HK-2 (cell line): ENCODE results near the gene PRR15L.
A peak's percentile ranks its signal among the peaks of the same experiment; 100 is the strongest.
"Not testable (repeated sequence)": the region's sequence is repeated elsewhere in the genome, so short reads cannot be mapped to it uniquely, and the experiment has no call there.

Experiments used
- DNase-seq: peaks from one replicate; pipeline ENCODE4 v3.0.0-alpha.2; 2018; ENCODE audit not compliant: unreplicated experiment

Gene PRR15L

DNA sequence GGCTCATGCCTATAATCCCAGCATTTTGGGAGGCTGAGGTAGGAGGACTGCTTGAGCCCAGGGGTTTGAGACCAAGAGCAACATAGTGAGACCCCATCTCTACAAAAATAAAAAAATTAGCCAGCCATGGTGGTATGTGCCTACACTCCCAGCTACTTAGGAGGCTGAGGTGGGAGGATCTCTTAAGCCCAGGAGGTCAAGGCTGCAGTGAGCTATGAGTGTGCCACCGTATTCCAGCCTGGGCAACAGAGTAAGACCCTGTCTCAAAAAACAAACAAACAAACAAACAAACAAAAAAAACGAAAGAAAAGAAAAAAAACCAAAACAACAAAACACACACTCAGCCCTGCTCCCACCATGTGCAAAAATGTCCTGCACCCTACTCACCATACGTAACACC, 22.2 kb downstream of the PRR15L start:
- not testable (repeated sequence) for DNase-seq

DNA sequence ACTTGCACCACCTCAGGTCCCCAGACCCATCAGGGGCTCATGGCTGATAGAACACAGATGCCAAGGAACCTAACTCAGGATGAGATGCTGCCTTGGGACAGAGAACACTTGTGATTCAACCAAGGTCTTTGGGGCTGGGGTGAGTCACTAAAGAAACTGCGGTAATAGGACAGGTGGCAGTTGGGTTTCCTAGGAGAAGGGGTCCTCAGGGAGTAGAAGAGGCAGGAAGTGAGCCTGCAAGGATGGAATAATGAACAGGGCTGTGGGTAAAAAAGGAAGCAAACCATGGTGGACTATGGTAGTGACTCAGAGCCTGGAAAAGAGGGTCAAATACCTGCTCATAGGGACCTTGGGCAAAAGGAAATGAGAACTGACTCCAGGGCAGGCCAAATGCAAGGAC, 22.8 kb downstream of the PRR15L start:
- peak; percentile 20 for DNase-seq

DNA sequence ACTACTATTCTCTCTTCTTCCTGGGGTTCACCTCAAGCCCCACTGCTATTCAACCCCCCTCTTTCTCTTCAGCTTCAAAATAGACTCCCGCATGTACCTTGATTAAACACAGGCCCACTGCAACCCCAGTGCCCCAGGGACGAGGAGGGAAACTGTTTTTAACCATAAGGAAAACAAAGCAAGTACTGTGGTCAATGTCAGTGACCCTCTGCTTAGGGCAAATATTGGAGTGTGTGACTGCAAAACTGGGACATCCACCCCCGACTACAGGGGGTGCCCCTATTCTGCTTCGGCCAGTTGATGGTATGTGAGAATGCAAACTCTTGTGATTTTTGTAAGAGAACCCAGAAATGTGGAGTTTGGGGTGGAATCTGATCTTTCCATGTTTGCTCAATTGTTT, 25.8 kb downstream of the PRR15L start:
- no peak for DNase-seq

DNA sequence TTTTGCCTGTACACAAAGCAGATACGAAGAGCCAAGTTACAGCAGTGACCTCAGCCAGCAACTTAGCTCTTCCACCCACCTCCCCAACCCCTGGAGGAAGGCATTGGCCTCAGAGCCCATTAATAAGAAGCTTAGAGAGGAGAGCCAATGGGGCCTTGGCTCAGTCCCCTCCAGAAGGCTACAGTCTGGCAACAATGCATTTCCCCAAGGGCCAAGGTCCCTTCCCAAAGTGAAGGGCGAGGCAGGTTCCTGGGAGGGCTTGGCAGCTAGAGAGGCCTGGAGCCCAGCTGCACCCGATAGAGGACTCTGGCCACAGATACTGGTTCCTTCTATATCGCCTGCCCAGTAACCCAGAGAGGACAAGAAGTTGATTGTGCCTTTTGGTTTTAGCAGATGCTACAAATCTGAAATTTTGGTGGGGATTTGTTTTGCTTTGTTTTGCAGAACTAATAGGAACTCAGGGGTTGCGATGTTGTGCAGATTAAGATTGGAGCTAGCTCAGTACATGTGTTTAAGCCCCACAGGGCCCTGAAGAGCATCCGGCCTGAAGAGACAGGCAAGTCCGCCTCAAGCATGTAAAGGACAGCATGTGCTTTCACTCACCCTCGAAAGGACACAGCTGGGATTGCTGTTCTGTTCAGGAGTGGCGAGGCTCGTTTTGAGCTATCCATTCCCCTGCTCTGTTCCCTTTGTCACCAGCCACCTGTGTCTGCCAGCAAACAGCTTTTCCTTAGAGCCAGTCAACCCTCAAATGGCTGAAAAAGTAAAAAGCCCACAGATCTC, 28.3 kb downstream of the PRR15L start:
- no peak for DNase-seq

DNA sequence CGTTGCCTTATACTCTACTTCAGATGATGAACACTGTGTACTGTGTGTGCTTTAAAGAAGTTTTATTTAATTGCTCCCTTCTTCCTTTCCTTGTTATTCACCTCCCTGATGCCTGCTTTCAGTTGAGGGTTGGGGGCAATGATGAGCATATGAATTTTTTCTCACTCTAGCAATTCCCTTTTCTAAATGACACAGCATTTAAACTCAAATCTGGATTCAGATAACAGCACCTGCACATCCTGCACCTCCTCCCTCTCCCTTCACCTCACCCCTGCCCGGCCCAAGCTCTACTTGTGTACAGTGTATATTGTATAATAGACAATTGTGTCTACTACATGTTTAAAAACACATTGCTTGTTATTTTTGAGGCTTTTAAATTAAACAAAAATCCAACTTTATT, 29.3 kb downstream of the PRR15L start:
- no peak for DNase-seq

DNA sequence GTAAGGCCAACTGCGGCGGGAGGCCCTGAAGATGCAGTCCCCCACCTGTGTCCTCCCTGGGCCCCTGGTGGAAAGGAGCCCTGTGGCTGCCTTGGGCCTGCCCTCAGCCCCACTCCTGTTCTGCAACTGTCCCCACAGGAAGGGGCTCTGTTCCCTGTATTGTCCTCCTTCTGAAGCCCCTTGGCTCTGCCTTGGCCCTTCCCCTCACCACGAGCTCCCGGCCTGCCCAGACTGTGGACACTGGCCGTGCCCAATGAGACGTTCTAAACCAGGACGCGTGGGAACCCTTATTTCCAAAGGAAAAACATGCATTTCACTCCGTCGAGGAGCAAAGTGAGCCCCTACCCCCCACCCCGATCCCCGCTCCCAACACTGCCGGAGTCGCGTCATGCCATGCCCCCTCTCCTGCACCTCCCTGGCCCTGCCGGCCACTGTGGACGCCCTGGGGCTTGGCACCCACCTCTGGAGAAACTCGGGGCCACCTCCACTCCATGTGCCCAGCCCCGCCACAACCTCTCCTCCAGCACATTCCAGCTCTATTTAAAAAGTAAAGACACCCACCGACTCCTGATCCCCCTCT, 29.8 kb downstream of the PRR15L start:
- no peak for DNase-seq

DNA sequence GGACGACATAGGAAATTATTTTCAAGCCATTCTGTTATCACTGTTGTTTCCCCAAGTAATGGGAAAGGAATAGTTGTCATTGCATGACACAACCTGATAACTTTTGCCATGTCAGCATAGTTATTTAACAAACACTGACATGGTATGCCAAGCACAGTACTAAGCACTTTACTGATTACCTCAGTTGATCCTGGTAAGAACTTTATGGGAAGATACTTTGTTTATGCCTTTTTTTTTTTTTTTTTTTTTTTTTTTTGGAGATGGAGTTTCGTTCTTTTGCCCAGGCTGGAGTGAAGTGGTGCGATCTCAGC, 32.0 kb downstream of the PRR15L start:
- DNase-seq = no peak

DNA sequence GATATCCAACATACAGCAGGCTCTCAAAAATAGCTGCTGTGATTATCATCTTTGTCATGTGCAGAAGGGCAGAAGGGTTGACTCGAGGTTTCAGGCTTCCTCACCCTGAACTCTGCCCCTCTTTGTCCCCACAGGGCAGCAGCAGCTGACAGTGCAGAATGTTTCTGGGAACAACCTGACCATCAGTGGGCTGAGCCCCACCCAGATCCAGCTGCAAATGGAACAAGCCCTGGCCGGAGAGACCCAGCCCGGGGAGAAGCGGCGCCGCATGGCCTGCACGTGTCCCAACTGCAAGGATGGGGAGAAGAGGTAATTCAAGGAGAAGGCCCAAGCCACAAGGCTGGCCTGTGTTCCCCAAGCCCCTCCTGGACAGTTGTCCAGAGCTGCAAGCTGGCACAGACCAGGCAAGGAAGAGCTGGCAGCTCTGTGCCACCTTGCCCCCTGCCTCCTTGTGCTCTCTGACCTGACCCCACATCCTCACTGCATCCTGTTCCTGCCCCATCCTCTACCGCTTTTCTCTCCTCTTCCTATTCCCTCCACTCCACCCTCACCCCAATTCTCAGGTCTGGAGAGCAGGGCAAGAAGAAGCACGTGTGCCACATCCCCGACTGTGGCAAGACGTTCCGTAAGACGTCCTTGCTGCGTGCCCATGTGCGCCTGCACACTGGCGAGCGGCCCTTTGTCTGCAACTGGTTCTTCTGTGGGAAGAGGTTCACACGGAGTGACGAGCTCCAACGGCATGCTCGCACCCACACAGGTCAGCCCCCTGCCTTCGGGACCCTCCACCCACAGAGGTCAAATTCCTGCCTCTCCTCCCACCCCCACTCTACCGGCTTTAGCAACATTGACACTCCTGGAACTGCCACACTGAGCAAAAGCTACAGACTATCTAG, 32.7 kb downstream of the PRR15L start:
- no peak for DNase-seq

DNA sequence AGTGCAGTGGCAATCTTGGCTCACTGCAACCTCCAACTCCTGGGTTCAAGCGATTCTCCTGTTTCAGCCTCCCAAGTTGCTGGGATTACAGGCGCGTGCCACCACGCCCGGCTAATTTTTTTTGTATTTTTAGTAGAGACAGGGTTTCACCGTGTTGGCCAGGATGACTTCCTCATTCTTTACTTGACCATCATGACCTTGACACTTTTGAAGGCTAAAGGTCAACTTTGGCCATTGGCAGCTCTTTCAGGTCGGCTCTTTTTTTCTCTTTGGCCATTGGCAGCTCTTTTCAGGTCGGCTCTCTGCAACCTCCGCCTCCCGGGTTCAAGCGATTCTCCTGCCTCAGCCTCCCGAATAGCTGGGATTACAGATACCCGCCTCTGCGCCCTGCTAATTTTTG, 37.8 kb downstream of the PRR15L start:
- DNase-seq = not testable (repeated sequence)

DNA sequence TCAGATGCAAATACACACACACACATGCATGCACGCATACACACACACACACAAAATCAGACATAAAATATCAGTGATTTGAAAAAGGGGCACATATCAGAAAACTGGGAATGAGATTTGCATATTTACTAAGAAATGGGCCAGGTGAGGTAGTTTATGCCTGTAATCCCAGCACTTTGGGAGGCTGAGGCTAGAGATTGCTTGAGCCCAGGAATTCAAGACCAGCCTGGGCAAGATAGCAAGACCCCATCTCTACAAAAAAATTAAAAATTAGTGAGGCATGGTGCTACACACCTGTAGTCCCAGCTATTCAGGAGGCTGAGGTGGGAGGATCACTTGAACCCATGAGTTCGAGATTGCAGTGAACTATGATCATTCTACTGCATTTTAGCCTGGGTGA, 38.7 kb downstream of the PRR15L start:
- no peak for DNase-seq

DNA sequence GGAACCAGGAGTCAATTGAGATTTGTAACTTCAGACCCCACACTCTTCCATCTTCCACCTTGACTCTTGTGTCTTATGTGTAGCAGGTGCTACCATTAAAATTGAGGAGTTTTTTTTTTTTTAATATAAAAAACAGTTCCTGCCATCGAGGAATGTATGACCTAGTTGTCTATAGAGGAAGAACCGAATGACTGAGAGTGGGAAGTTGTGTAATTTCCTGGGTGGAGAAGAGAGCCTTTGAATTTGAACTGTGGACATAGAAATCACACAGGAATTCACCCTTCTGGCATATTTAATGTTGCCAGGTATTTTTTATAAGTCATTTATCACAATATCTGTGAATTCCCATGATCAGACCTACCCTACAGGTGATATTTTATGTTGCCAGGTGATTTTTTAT, 39.7 kb downstream of the PRR15L start:
- no peak for DNase-seq

DNA sequence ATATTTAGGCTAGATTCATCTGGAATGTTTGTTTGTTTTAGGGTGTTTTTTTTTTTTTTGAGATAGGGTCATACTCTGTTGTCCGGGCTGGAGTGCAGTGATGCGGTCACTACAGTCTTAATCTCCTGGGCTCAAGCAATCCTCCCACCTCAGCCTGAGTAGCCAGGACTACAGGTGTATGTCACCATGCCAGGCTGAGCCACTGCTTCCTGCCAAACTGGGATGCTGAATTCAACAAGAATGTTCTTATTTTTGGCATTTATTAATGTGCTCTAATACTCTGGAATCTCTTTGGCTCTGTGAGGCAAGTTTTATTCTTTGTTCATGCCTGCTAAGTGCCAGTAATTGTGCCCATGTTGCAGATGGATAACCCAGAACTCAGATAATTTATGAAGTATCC, 40.1 kb downstream of the PRR15L start:
- DNase-seq = no peak

DNA sequence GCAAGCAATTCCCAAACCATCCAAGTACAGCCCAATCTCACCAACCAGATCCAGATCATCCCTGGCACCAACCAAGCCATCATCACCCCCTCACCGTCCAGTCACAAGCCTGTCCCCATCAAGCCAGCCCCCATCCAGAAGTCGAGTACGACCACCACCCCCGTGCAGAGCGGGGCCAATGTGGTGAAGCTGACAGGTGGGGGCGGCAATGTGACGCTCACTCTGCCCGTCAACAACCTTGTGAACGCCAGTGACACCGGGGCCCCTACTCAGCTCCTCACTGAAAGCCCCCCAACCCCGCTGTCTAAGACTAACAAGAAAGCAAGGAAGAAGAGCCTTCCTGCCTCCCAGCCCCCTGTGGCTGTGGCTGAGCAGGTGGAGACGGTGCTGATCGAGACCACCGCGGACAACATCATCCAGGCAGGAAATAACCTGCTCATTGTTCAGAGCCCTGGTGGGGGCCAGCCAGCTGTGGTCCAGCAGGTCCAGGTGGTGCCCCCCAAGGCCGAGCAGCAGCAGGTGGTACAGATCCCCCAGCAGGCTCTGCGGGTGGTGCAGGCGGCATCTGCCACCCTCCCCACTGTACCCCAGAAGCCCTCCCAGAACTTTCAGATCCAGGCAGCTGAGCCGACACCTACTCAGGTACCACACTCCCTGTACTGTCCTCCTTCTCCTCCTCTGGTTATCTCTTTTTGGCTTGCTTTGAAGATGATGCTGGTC, 41.0 kb downstream of the PRR15L start:
- DNase-seq = no peak

DNA sequence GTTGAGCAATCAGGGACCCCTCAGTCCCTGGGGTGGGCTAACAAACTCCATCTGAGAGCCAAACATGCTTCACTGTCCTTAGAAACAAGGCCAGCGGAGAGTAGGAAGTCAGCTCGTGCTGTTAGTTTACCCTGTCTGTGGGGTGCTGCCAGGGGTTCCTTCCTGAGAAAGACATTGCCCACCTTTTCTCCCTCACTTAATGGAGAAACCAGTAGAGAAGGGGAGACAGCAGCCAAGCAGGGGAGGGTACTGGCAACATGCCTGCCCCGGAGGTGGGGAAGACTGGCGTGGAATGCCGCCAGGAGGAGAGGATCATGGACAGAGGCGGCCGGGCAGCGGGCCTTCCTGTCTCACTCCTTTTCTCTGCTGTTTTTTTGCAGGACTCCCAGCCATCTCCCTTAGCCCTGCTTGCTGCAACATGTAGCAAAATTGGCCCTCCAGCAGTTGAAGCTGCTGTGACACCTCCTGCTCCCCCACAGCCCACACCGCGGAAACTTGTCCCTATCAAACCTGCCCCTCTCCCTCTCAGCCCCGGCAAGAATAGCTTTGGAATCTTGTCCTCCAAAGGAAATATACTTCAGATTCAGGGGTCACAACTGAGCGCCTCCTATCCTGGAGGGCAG, 41.8 kb downstream of the PRR15L start:
- DNase-seq = no peak

DNA sequence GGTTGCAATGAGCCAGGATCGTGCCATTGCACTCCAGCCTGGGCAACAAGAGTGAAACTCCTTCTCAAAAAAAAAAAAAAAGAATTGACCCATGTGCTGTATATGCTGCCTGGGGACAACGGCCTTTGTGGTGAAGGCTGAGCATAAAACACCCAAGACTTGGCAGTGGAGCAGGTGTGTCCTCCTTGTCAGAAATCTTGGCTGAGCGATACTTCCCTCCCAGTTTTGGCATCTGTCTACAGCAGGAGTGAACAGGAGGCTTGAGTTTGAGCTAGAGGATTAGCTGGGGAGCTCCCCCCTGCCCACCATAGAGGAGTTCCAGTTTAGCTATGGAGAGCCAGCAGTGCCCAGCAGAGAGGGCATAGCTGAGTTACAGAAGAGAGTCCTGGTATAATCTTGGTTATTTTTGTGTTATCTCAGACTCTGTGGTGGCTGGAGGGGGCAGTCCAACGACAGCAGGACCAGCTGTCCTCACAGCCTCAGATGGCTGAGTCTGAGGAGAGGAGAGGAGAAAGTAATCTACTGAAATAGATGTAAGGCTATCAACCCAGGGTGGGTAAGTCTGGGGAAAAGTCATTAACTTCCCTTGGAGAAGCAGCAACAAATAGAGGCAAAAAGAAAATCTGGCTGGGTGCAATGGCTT, 43.3 kb downstream of the PRR15L start:
- DNase-seq = no peak

DNA sequence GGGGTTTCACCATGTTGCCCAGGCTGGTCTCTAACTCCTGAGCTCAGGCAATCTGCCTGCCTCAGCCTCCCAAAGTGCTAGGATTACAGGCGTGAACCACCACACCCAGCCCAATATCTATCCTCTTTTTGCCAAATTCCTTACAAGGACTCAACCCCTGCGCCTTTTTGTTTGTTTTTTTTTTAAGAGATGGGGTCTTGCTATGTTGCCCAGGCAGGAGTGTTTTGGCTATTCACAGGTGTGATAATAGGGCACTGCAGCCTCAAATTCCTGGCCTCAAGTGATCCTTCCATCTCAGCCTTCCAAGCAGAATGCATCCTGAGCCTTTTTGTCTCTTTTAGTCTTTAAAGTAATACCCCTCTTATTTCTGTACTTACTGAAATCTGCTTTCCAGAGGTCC, 44.6 kb downstream of the PRR15L start:
- no peak for DNase-seq

DNA sequence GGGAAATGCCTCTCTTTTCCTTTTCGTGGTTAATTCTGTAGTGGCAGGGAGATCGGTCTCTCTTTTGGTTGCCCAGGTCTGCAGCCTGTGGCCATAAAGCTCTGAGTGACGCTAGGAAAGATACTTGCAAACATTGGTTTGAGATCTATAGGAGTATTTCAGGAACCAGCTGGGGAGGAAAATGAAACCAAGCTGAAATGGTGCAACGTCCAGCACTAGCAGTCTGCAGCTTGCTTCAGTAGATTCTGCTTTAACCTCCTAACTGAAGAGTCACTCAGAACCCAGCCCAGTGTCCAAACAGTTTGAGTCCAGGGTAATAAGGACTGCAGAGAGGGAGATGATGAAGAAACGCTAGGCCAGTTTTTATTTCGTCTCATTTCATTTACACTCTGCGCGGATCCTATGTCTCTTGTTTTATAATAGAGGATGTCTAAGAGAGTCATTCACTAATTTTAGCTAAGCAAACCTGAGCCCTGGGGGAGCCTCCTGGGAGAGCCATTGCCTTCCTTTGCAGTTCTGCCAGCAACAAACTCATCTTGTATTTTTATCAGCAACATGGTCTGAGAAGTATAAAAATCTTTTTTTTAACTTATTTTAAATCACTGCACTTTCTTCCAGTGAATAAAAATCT, 49.6 kb downstream of the PRR15L start:
- DNase-seq = no peak

DNA sequence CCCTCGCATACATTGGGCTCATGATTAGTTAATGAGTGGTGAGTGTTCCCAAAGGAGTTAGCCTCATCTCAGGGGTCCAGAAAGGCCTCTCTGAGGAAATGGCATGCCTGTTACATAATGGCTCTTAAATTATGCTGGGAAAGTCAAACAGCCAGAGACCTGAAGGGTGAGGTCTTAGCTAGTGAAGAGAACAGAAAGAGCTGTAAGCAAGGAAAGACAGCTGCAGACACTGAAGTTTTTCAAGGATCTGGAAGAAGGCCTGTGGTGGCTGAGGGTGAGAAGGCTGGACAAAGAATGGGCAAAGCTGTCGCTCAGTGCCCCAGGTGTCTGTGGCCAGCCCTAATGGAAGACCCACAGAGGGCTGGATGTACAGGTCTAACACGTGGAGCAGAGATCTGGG, 51.2 kb downstream of the PRR15L start:
- DNase-seq = no peak

DNA sequence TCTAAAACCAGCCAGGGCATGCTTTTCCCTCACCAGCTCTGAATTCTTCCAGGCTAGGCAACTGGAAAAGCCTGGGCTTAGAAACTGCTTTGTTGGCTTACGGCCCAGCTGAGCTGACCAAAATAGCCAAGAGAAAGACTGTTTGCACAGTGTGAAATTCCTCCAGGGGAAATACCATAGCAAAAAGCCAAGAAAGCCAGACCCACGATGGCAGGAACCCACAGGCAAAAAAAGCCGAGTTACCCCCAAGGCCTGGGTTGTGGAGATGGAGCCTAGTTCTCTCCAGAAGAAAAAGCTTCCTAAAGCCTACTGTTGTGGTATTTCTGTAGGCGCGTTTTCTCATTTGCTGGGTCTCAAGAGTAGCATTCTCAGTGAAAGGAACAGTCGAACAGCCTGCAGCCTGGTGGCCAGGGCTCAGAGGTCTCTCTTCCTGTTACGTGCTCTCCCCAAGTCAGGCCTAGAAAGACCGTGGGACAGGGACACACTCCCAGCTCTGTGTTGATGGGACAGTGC, 52.4 kb downstream of the PRR15L start:
- DNase-seq = no peak

DNA sequence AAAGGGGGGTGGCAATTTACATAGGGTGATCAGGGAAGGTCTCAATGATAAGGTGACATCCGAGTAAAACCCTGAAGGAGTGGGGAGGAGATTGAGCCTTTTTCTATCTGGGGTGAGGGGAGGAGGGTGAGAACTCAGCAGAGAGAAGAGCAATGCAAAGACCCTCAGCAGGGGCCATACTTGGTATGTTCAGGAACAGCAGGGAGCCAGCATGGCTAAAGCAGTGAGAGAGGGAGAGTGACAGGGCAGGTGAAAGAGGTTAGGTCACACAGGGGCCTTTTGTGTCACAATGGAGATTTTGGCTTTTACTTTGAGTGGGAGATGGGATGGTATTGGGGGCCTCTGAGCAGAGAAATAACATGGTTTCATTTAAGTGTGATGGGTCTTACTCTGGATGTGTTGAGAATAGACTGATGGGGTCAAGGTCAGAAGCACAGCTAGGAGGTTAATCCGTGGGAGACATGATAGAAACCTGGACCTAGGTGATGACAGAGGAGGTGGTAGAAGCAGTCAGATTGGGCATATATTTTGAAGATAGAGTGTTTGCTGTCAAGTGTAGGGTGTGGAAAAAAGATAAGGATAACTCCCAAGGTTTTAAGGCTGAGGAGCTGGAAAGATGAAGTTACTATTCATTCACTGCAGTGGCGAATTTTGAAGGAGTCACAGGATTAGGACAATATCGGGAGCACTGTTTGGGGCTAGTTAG, 55.5 kb downstream of the PRR15L start:
- DNase-seq = no peak
